IMR-90 (cell line): ENCODE data around the gene PDGFC. TPM values are rescaled to one million over a fixed set of nuclear protein-coding genes. Genes with fewer than 3 reads are reported as not detected.

Experiments
- ATAC-seq: fragments of 200-7000 bp; cut with Tn5 transposase; 2 replicates; pipeline ENCODE4 v1.9.1; 2020; ENCODE audit warnings: low read depth, mild to moderate bottlenecking, moderate library complexity
- BruUV-seq: library from RNA; stranded (reverse); fragments of 400-500 nt; replicated peaks from 2 replicates; lab custom pipeline; 2021; lab: Mats Ljungman, UMichigan
- CTCF ChIA-PET: fragments of 300-600 bp; formaldehyde crosslinking; extraction: SDS; loops from one replicate; lab custom pipeline; 2021; ENCODE audit warnings: antibody characterized with exemption; lab: Yijun Ruan, JAX
- POLR2A ChIA-PET: fragments of 300-600 bp; sonication (Branson Sonifier 250); formaldehyde crosslinking; loops from one replicate; lab custom pipeline; 2022; ENCODE audit warnings: antibody characterized with exemption; ENCODE audit not compliant: unreplicated experiment; lab: Charles Lee
- DNase-seq: peaks from one replicate; pipeline ENCODE4 v3.0.0; 2013
- H2AFZ ChIP-seq: replicated peaks from 2 replicates; pipeline ENCODE3; 2013; ENCODE audit warnings: low read length, mild to moderate bottlenecking; ENCODE audit not compliant: poor library complexity
- H2AK5ac ChIP-seq: 2 replicates; pipeline ENCODE4 v1.6.1; 2013; ENCODE audit warnings: low read depth, low read length, inconsistent platforms
- H2AK9ac ChIP-seq: replicated peaks from 2 replicates; pipeline ENCODE3; 2013; ENCODE audit warnings: mild to moderate bottlenecking, low read depth, low read length, moderate library complexity; ENCODE audit not compliant: poor library complexity
- H2BK120ac ChIP-seq: 2 replicates; pipeline ENCODE4 v1.6.1; 2013; ENCODE audit warnings: low read depth, low read length, inconsistent platforms
- H2BK15ac ChIP-seq: 3 replicates; pipeline ENCODE4 v1.6.1; 2013; ENCODE audit warnings: low read depth, low read length, inconsistent platforms
- H2BK20ac ChIP-seq: 2 replicates; pipeline ENCODE4 v1.6.1; 2013; ENCODE audit warnings: low read depth, mild to moderate bottlenecking, inconsistent platforms, low read length, moderate library complexity
- H2BK5ac ChIP-seq: 2 replicates; pipeline ENCODE4 v1.6.1; 2013; ENCODE audit warnings: mild to moderate bottlenecking, low read depth, low read length, inconsistent platforms; ENCODE audit not compliant: poor library complexity, severe bottlenecking
- H3K14ac ChIP-seq: replicated peaks from 2 replicates; pipeline ENCODE4 v1.6.1; 2013; ENCODE audit warnings: low read depth, low read length, inconsistent platforms
- H3K18ac ChIP-seq: 2 replicates; pipeline ENCODE4 v1.6.1; 2013; ENCODE audit warnings: low read depth, low read length, control low read depth
- H3K23ac ChIP-seq: 2 replicates; pipeline ENCODE4 v1.6.1; 2013; ENCODE audit warnings: low read depth, low read length, inconsistent platforms
- H3K27ac ChIP-seq: 2 replicates; pipeline ENCODE4 v1.5.1; 2013; ENCODE audit warnings: mild to moderate bottlenecking, control low read depth, low read length; ENCODE audit not compliant: insufficient read depth
- H3K27me3 ChIP-seq: 2 replicates; pipeline ENCODE4 v1.6.1; 2013; ENCODE audit warnings: low read length; ENCODE audit not compliant: control insufficient read depth, insufficient read depth
- H3K36me3 ChIP-seq: 2 replicates; pipeline ENCODE4 v1.6.1; 2013; ENCODE audit warnings: low read length, mixed read lengths; ENCODE audit not compliant: control insufficient read depth, insufficient read depth
- H3K4ac ChIP-seq: 2 replicates; pipeline ENCODE4 v1.6.1; 2013; ENCODE audit warnings: low read depth, low read length, inconsistent platforms
- H3K4me1 ChIP-seq: 2 replicates; pipeline ENCODE4 v1.6.1; 2013; ENCODE audit warnings: low read length, mixed read lengths; ENCODE audit not compliant: control insufficient read depth, insufficient read depth
- H3K4me2 ChIP-seq: 2 replicates; pipeline ENCODE4 v1.6.1; 2013; ENCODE audit warnings: low read depth, mild to moderate bottlenecking, control low read depth, low read length, moderate library complexity
- H3K4me3 ChIP-seq: 2 replicates; pipeline ENCODE4 v1.5.1; 2013; ENCODE audit warnings: low read depth, mild to moderate bottlenecking, control low read depth, low read length, moderate library complexity; ENCODE audit not compliant: insufficient read depth
- H3K56ac ChIP-seq: 2 replicates; pipeline ENCODE4 v1.6.1; 2013; ENCODE audit warnings: low read length, inconsistent platforms; ENCODE audit not compliant: insufficient read depth; ENCODE audit errors: extremely low read depth
- H3K79me1 ChIP-seq, 2 experiments: 2 replicates each; pipeline ENCODE4 v1.6.1; 2013; ENCODE audit warnings: low read length in 2 of 2, inconsistent platforms in 1 of 2, low read depth in 1 of 2
- H3K9ac ChIP-seq: 2 replicates; pipeline ENCODE4 v1.6.1; 2013; ENCODE audit warnings: low read depth, low read length, control low read depth
- H3K9me1 ChIP-seq: 2 replicates; pipeline ENCODE4 v1.6.1; 2013; ENCODE audit warnings: low read length, inconsistent platforms; ENCODE audit not compliant: insufficient read depth
- H3K9me3 ChIP-seq: 2 replicates; pipeline ENCODE4 v1.6.1; 2013; ENCODE audit warnings: low read length; ENCODE audit not compliant: control insufficient read depth, insufficient read depth
- H4K20me1 ChIP-seq: 2 replicates; pipeline ENCODE4 v1.6.1; 2013; ENCODE audit warnings: low read length, inconsistent platforms; ENCODE audit not compliant: insufficient read depth
- H4K5ac ChIP-seq: 2 replicates; pipeline ENCODE4 v1.6.1; 2013; ENCODE audit warnings: mild to moderate bottlenecking, low read depth, low read length, control low read depth
- H4K8ac ChIP-seq, 2 experiments: 2 replicates each; pipeline ENCODE4 v1.6.1; 2013; ENCODE audit warnings: low read depth in 2 of 2, low read length in 2 of 2, control low read depth in 1 of 2, inconsistent platforms in 1 of 2
- H4K91ac ChIP-seq: 2 replicates; pipeline ENCODE4 v1.6.1; 2013; ENCODE audit warnings: low read depth, low read length, inconsistent platforms; ENCODE audit not compliant: insufficient read depth
- BHLHE40 ChIP-seq: fragments of 150-350 bp; IDR thresholded peaks from 2 replicates; pipeline ENCODE4 v1.6.1; 2016; ENCODE audit warnings: mild to moderate bottlenecking, low read depth, low read length
- CEBPB ChIP-seq: IDR thresholded peaks from 2 replicates; pipeline ENCODE4 v1.6.1; 2012; ENCODE audit warnings: low read depth, low read length, improper control_type of control experiment
- CHD1 ChIP-seq: IDR thresholded peaks from 2 replicates; pipeline ENCODE4 v1.6.1; 2012; ENCODE audit warnings: low read depth, low read length, improper control_type of control experiment
- CTCF ChIP-seq: conservative IDR thresholded peaks from 2 replicates; pipeline ENCODE4 v1.5.1; 2012; ENCODE audit warnings: mild to moderate bottlenecking, low read depth, low read length, improper control_type of control experiment
- FOS ChIP-seq: fragments of 150-350 bp; IDR thresholded peaks from 2 replicates; pipeline ENCODE4 v1.6.1; 2016; ENCODE audit warnings: low read depth, low read length
- MAFK ChIP-seq: IDR thresholded peaks from 2 replicates; pipeline ENCODE4 v1.6.1; 2012; ENCODE audit warnings: low read depth, low read length, improper control_type of control experiment
- MAZ ChIP-seq: IDR thresholded peaks from 2 replicates; pipeline ENCODE4 v1.6.1; 2012; ENCODE audit warnings: low read depth, mild to moderate bottlenecking, low read length, improper control_type of control experiment, moderate library complexity, borderline replicate concordance
- RAD21 ChIP-seq: IDR thresholded peaks from 2 replicates; pipeline ENCODE4 v1.6.1; 2012; ENCODE audit warnings: low read length, improper control_type of control experiment
- RFX5 ChIP-seq: IDR thresholded peaks from 2 replicates; pipeline ENCODE4 v1.8.0; 2012; ENCODE audit warnings: low read depth, mild to moderate bottlenecking, low read length, moderate library complexity
- SMC3 ChIP-seq: fragments of 150-350 bp; IDR thresholded peaks from 2 replicates; pipeline ENCODE4 v1.6.1; 2016; ENCODE audit warnings: low read depth, mild to moderate bottlenecking, antibody characterized with exemption, low read length, moderate library complexity
- USF2 ChIP-seq: fragments of 150-350 bp; IDR thresholded peaks from 2 replicates; pipeline ENCODE4 v1.6.1; 2017; ENCODE audit warnings: mild to moderate bottlenecking, antibody characterized with exemption, low read length, low read depth
- WGBS, 2 experiments: methylation state at CpG; one replicate each; pipeline versions ENCODE4 v1.1.5 to v1.1.7; 2013; ENCODE audit warnings: missing lambda C conversion rate in 2 of 2; ENCODE audit not compliant: insufficient read length in 1 of 2; ENCODE audit errors: extremely low coverage in 2 of 2; 5-methylcytosine and 5-hydroxymethylcytosine counted together
- dilution Hi-C: fragments of 300-500 bp; cut with HindIII; formaldehyde crosslinking; loops from one replicate; pipeline ENCODE4 v1.14.3; 2018; ENCODE audit warnings: low sequenced_read_pairs; ENCODE audit not compliant: unreplicated experiment
- in situ Hi-C: fragments of 300-500 bp; cut with MboI; formaldehyde crosslinking; loops from 3 replicates; pipeline ENCODE4 v1.14.3; 2019; ENCODE audit warnings: low sequenced_read_pairs, inconsistent platforms, mixed read lengths
- intact Hi-C: fragments of 100-400 bp; cut with micrococcal nuclease; formaldehyde crosslinking; loops from 2 replicates; pipeline ENCODE4 v1.10.0; 2022
- polyA plus RNA-seq, 3 experiments: library from polyadenylated mRNA; depleted of rRNA; stranded (reverse); fragments of >200 nt; gene quantifications; 2 replicates each; pipeline ENCODE4 v1.2.3, GENCODE V29; 2012; ENCODE audit warnings: low replicate concordance in 1 of 3
- total RNA-seq: library from RNA; depleted of rRNA; stranded (reverse); fragments of >200 nt; gene quantifications from 2 replicates; pipeline ENCODE4 v1.2.3, GENCODE V29; 2012
- TF ChIP-seq, protein P1 (sequence below): fragments of 150-350 bp; IDR thresholded peaks from 2 replicates; pipeline ENCODE4 v1.6.1; 2016; ENCODE audit warnings: low read depth, mild to moderate bottlenecking, low read length, moderate library complexity, borderline replicate concordance

Gene PDGFC
- total and polyA plus RNA-seq, 2 of the 4 experiments (the other 2 are of a cell fraction) = 19.8 to 90.7 TPM

DNA sequence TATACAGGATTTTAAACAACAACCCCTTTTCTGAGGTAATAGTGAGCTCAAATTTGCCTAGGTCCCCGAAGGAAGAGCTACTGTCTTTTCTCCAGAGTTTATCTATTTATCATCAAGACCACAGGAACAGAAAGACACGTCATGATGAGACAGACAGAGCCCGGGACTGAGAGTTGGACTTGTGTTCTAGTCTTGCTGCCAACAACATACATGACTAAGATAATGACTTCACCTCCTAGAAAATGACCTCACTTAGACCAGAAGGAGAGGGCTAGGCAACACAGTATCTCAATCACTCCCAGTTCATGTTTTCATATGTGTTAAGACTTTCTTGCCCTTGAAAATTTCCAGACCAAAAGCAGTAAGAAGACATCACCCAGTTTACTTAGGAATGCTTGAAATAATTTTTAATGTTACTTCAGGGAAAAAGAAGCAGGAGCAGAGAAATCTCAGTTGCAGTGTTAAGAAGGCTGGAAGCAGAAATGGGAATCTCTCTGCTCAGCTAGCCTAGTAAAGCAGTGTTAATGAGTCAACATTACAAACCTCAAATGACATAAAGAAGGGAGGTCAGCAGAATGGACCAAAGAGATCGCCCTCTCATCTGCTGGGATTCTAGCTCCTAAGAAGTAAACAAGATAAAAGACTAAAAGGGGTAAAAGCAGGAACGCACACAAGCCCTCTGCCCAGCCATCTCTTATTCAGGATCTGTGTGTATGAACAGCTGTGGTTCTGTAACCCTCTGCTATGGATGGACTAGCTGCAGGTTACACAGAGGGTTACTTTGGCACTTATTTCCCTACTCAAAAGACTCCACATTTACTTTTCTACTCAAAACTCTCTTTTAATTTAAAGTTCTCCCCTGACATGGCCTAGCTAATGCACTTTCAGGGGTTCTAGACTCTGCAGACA is 24.8 kb downstream of the PDGFC start:
- H3K9me1 ChIP-seq = peaks cover 12% of the 10 kb centered on the region
- WGBS, 2 experiments = no CpG with 5 or more reads among the region's 5 CpGs
- dilution Hi-C loops = no loop called here
- H2BK120ac ChIP-seq = peak overlapping the region; percentile 76
- no peak overlapping the region for H2AFZ ChIP-seq
- H3K36me3 ChIP-seq = no peaks in the 10 kb centered on the region
- H3K79me1 ChIP-seq = peaks cover 7 to 47% of the 10 kb centered on the region in 2 experiments; a peak in 3 of 4 replicates
- H4K8ac ChIP-seq = peak overlapping the region; percentile 0 to 50; a peak in 3 of 4 replicates
- peaks cover 24% of the 10 kb centered on the region for H3K4me1 ChIP-seq
- no peak overlapping the region for H2AK9ac ChIP-seq
- peak overlapping the region; percentile 65 for H3K27ac ChIP-seq
- H3K4me3 ChIP-seq = no peak overlapping the region
- in situ Hi-C loops = no loop called here
- peak overlapping the region; percentile 79 for H4K5ac ChIP-seq
- H3K4ac ChIP-seq = peak overlapping the region; percentile 78
- no TSS peak for BruUV-seq
- H2BK5ac ChIP-seq = peak overlapping the region; percentile 93
- H2BK20ac ChIP-seq = peak overlapping the region; percentile 78
- H3K27me3 ChIP-seq = no peaks in the 10 kb centered on the region
- ATAC-seq (peak; percentile 63), DNase-seq (peak; percentile 99)
- H3K9me3 ChIP-seq = no peaks in the 10 kb centered on the region
- H3K18ac ChIP-seq = peak overlapping the region; percentile 64
- ChIA-PET POLR2A (interaction anchor here (0.8 kb wide), 1 partner anchor 22 kb away, joined by 3 read pairs; no protein-coding TSS in a partner anchor), CTCF (interaction anchor here (0.6 kb wide), 1 partner anchor 56 kb away, joined by 6 read pairs; no protein-coding TSS in a partner anchor)
- H4K20me1 ChIP-seq = peaks cover 4% of the 10 kb centered on the region; the same call in 1 of the 2 replicates
- peak overlapping the region; percentile 57 for H3K4me2 ChIP-seq
- peak overlapping the region; percentile 31; the same call in 1 of the 2 replicates for H3K56ac ChIP-seq
- H3K23ac ChIP-seq = peak overlapping the region; percentile 74
- intact Hi-C loops = loop anchor here (5.0 kb wide), 1 partner anchor 169 kb away; no protein-coding TSS in a partner anchor
- H4K91ac ChIP-seq = peak overlapping the region; percentile 30; the same call in 1 of the 2 replicates
- peak overlapping the region; percentile 18 for H2AK5ac ChIP-seq
- H3K14ac ChIP-seq = peak overlapping the region; percentile 86
- H2BK15ac ChIP-seq = peak overlapping the region; percentile 4; the same call in 2 of the 3 replicates
- H3K9ac ChIP-seq = peak overlapping the region; percentile 41; the same call in 1 of the 2 replicates
- no peak for TF ChIP-seq SMC3
- peak; percentile 23; the same call in 1 of the 2 replicates for TF ChIP-seq MAZ
- TF ChIP-seq USF2 = no peak
- peak; percentile 34; the same call in 1 of the 2 replicates for TF ChIP-seq CEBPB
- peak; percentile 82 for TF ChIP-seq FOS
- peak; percentile 39; the same call in 1 of the 2 replicates for TF ChIP-seq BHLHE40
- TF ChIP-seq MAFK = peak; percentile 61
- no peak for TF ChIP-seq RFX5
- TF ChIP-seq RAD21 = no peak
- TF ChIP-seq, protein P1, sequence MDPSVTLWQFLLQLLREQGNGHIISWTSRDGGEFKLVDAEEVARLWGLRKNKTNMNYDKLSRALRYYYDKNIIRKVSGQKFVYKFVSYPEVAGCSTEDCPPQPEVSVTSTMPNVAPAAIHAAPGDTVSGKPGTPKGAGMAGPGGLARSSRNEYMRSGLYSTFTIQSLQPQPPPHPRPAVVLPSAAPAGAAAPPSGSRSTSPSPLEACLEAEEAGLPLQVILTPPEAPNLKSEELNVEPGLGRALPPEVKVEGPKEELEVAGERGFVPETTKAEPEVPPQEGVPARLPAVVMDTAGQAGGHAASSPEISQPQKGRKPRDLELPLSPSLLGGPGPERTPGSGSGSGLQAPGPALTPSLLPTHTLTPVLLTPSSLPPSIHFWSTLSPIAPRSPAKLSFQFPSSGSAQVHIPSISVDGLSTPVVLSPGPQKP = no peak
- TF ChIP-seq CHD1 = no peak
- no peak for TF ChIP-seq CTCF
